GM23338 (cell line): ENCODE data around the gene APOL4. TPM values are rescaled to one million over a fixed set of nuclear protein-coding genes. Genes with fewer than 3 reads are reported as not detected.
"Not testable (repeated sequence)": the region's sequence is repeated elsewhere in the genome, so short reads cannot be mapped to it uniquely, and the experiment has no call there.

Source experiments
- ATAC-seq: fragments of 200-7000 bp; cut with Tn5 transposase; 3 replicates; pipeline ENCODE4 v1.9.1; 2020
- DNase-seq: peaks from one replicate; pipeline ENCODE4 v3.0.0-alpha.2; 2015; ENCODE audit warnings: low spot score
- H2AFZ ChIP-seq: fragments of 200-600 bp; sonication (generic); 2 replicates; pipeline ENCODE4 v1.8.0; 2016; ENCODE audit warnings: antibody characterized with exemption, mild to moderate bottlenecking, moderate library complexity
- H3F3A ChIP-seq: fragments of 200-600 bp; sonication (generic); replicated peaks from 2 replicates; pipeline ENCODE4 v1.8.0; 2017; ENCODE audit warnings: antibody characterized with exemption, mixed run types, low read depth
- H3K27ac ChIP-seq: fragments of 200-600 bp; sonication (generic); 2 replicates; pipeline ENCODE4 v1.6.1; 2016; ENCODE audit warnings: low read depth
- H3K27me3 ChIP-seq: fragments of 200-600 bp; sonication (generic); 2 replicates; pipeline ENCODE4 v1.8.0; 2016; ENCODE audit warnings: mild to moderate bottlenecking, mixed run types, moderate library complexity; ENCODE audit not compliant: insufficient read depth
- H3K36me3 ChIP-seq: fragments of 200-600 bp; sonication (generic); 2 replicates; pipeline ENCODE4 v1.8.0; 2016; ENCODE audit warnings: mild to moderate bottlenecking; ENCODE audit not compliant: insufficient read depth
- H3K4me1 ChIP-seq: fragments of 200-600 bp; sonication (generic); 2 replicates; pipeline ENCODE4 v1.8.0; 2016; ENCODE audit warnings: mild to moderate bottlenecking, moderate library complexity; ENCODE audit not compliant: insufficient read depth
- H3K4me2 ChIP-seq: fragments of 200-600 bp; sonication (generic); 2 replicates; pipeline ENCODE4 v1.7.1; 2017; ENCODE audit warnings: mixed run types
- H3K4me3 ChIP-seq: fragments of 200-600 bp; sonication (generic); 2 replicates; pipeline ENCODE4 v1.6.1; 2016; ENCODE audit warnings: mixed run types
- H3K79me2 ChIP-seq: fragments of 200-600 bp; sonication (generic); replicated peaks from 2 replicates; pipeline ENCODE4 v1.8.0; 2017; ENCODE audit warnings: mild to moderate bottlenecking; ENCODE audit not compliant: insufficient read depth
- H3K9me2 ChIP-seq: fragments of 200-600 bp; sonication (generic); 2 replicates; pipeline ENCODE4 v1.8.0; 2017; ENCODE audit not compliant: insufficient read depth
- H4K20me1 ChIP-seq: fragments of 200-600 bp; sonication (generic); replicated peaks from 2 replicates; pipeline ENCODE4 v1.8.0; 2017; ENCODE audit warnings: mild to moderate bottlenecking; ENCODE audit not compliant: insufficient read depth
- H3K27ac Mint-ChIP-seq: 2 replicates; pipeline ENCODE4 v1.8.0; 2020; ENCODE audit warnings: inconsistent platforms, mild to moderate bottlenecking, moderate library complexity, mixed read lengths
- H3K27me3 Mint-ChIP-seq: 3 replicates; pipeline ENCODE4 v1.8.0; 2022; ENCODE audit warnings: low read depth, mild to moderate bottlenecking, moderate library complexity, mixed read lengths, inconsistent platforms; ENCODE audit not compliant: insufficient read depth, poor library complexity
- H3K36me3 Mint-ChIP-seq: 3 replicates; pipeline ENCODE4 v1.8.0; 2021; ENCODE audit warnings: low read depth, mild to moderate bottlenecking, inconsistent platforms, moderate library complexity, mixed read lengths
- H3K4me1 Mint-ChIP-seq: 3 replicates; pipeline ENCODE4 v1.8.0; 2020; ENCODE audit warnings: mild to moderate bottlenecking, inconsistent platforms, mixed read lengths
- H3K4me3 Mint-ChIP-seq: 3 replicates; pipeline ENCODE4 v1.8.0; 2021; ENCODE audit warnings: moderate library complexity, mild to moderate bottlenecking, inconsistent platforms, mixed read lengths
- H3K9me3 Mint-ChIP-seq: 3 replicates; pipeline ENCODE4 v1.8.0; 2020; ENCODE audit warnings: moderate library complexity, mild to moderate bottlenecking, inconsistent platforms, mixed read lengths
- CREB1 ChIP-seq: fragments of 250-450 bp; sonication (Bioruptor Pico); IDR thresholded peaks from 2 replicates; pipeline ENCODE4 v1.5.0; 2020; ENCODE audit warnings: low read depth, mild to moderate bottlenecking, moderate library complexity
- CTCF ChIP-seq, 2 experiments: fragments of 200-600 bp in 1 of 2; sonication (generic) in 1 of 2; conservative IDR thresholded peaks; 2 replicates each; pipeline versions ENCODE4 v1.5.1 to v1.6.1; 2016 to 2017; ENCODE audit warnings: antibody characterized with exemption in 2 of 2, low read depth in 2 of 2, mild to moderate bottlenecking in 2 of 2, moderate library complexity in 1 of 2
- ETS1 ChIP-seq: IDR thresholded peaks from 2 replicates; pipeline ENCODE4 v1.6.1; 2016; ENCODE audit warnings: antibody characterized with exemption
- EZH2 ChIP-seq: fragments of 200-600 bp; sonication (generic); IDR thresholded peaks from one replicate; pipeline ENCODE4 v1.8.0; 2017; ENCODE audit warnings: antibody characterized with exemption, mild to moderate bottlenecking, low read depth; ENCODE audit not compliant: unreplicated experiment
- NANOG ChIP-seq: IDR thresholded peaks from 2 replicates; pipeline ENCODE4 v1.6.1; 2016; ENCODE audit warnings: antibody characterized with exemption, borderline replicate concordance
- POLR2AphosphoS5 ChIP-seq: IDR thresholded peaks from 2 replicates; pipeline ENCODE4 v1.6.1; 2016; ENCODE audit warnings: antibody characterized with exemption, low read depth
- REST ChIP-seq: IDR thresholded peaks from one replicate; pipeline ENCODE4 v1.6.1; 2018; ENCODE audit warnings: antibody characterized with exemption; ENCODE audit not compliant: unreplicated experiment
- polyA plus RNA-seq: library from polyadenylated mRNA; unstranded; fragments of >200 nt; fragmentation: Nextera tagmentation; extraction: Ambion mirVana; gene quantifications from 2 replicates; pipeline ENCODE4 v1.2.1, GENCODE V29; 2016
- total RNA-seq: library from RNA; depleted of rRNA; stranded (reverse); fragments of >200 nt; shearing (Covaris generic); gene quantifications from 2 replicates; pipeline ENCODE4 v1.2.3, GENCODE V29; 2014

The APOL4 gene
- total and polyA plus RNA-seq, 2 experiments from 2014 or later = not detected

- Mint-ChIP-seq H3K9me3 (peaks cover 5% of the 10 kb centered on the region), H3K4me3 (no peak overlapping the region), H3K36me3 (no peaks in the 10 kb centered on the region), H3K4me1 (peaks cover 14% of the 10 kb centered on the region), H3K27ac (no peak overlapping the region), H3K27me3 (peaks cover 12% of the 10 kb centered on the region)
- Histone ChIP-seq H3K79me2 (no peaks in the 10 kb centered on the region), H3K27me3 (no peaks in the 10 kb centered on the region), H4K20me1 (no peaks in the 10 kb centered on the region), H3K4me3 (no peak overlapping the region), H3K36me3 (no peaks in the 10 kb centered on the region), H3K27ac (no peak overlapping the region), H3K4me1 (no peaks in the 10 kb centered on the region), H3K4me2 (no peak overlapping the region), H3F3A (no peaks in the 10 kb centered on the region), H2AFZ (no peak overlapping the region), H3K9me2 (no peaks in the 10 kb centered on the region)
- TF ChIP-seq CTCF (conservative IDR thresholded peaks at IDR 0.05; ENCODE audit: low read depth in 2 of 2) (no peak), REST (no peak), EZH2 (no peak), POLR2AphosphoS5 (no peak), NANOG (no peak), ETS1 (no peak), CREB1 (CRISPR knock-in tag) (no peak)
- DNase-seq (no peak), ATAC-seq (no peak)
Observed at GRCh38 chr22:36204001-36204631, 2.5 kb upstream of the APOL4 start.

GRCh38 chr22:36203441-36203840, 1.8 kb upstream of the APOL4 start:
- H3K79me2 ChIP-seq, H3K36me3 Mint-ChIP-seq, ATAC-seq, H4K20me1 ChIP-seq, H3K4me2 ChIP-seq, H3K27ac ChIP-seq, DNase-seq, H3K27me3 ChIP-seq, H3F3A ChIP-seq, H3K9me2 ChIP-seq, H2AFZ ChIP-seq, H3K4me1 ChIP-seq, H3K36me3 ChIP-seq, H3K4me3 ChIP-seq, H3K27ac Mint-ChIP-seq, H3K9me3 Mint-ChIP-seq, H3K4me3 Mint-ChIP-seq: not testable (repeated sequence)
- peaks cover 12% of the 10 kb centered on the region for H3K27me3 Mint-ChIP-seq
- peaks cover 14% of the 10 kb centered on the region for H3K4me1 Mint-ChIP-seq

- H3K4me3 Mint-ChIP-seq, H3K4me3 ChIP-seq, H3K36me3 ChIP-seq, H3K4me1 ChIP-seq, H3K79me2 ChIP-seq, H3K9me3 Mint-ChIP-seq, H3F3A ChIP-seq, H3K27ac ChIP-seq, H2AFZ ChIP-seq, H3K36me3 Mint-ChIP-seq, H3K4me2 ChIP-seq, H3K9me2 ChIP-seq, ATAC-seq, H3K27me3 ChIP-seq, H4K20me1 ChIP-seq, H3K27ac Mint-ChIP-seq: not testable (repeated sequence)
- H3K4me1 Mint-ChIP-seq = peaks cover 19% of the 10 kb centered on the region
- peaks cover 12% of the 10 kb centered on the region for H3K27me3 Mint-ChIP-seq
- peak; percentile 13 for DNase-seq
Observed at GRCh38 chr22:36202906-36203305, 1.3 kb upstream of the APOL4 start.

- DNase-seq, H3K4me3 Mint-ChIP-seq, H3K9me3 Mint-ChIP-seq, H3K4me2 ChIP-seq, H3K4me3 ChIP-seq, H3K9me2 ChIP-seq, H3K36me3 Mint-ChIP-seq, H2AFZ ChIP-seq, H3K79me2 ChIP-seq, H3K27ac Mint-ChIP-seq, H3K36me3 ChIP-seq, H3F3A ChIP-seq, ATAC-seq, H3K27me3 ChIP-seq, H4K20me1 ChIP-seq, H3K27ac ChIP-seq: not testable (repeated sequence)
- H3K27me3 Mint-ChIP-seq = peaks cover 15% of the 10 kb centered on the region
- H3K4me1 Mint-ChIP-seq = peaks cover 38% of the 10 kb centered on the region
- H3K4me1 ChIP-seq = peaks cover 14% of the 10 kb centered on the region
Observed at GRCh38 chr22:36201025-36201424, 584 bp downstream of the APOL4 start.
